Measurements from ENCODE around the gene GSTM3. TPM values are rescaled to one million over a fixed set of nuclear protein-coding genes. Genes with fewer than 3 reads are reported as not detected.
"Not testable (repeated sequence)": the region's sequence is repeated elsewhere in the genome, so short reads cannot be mapped to it uniquely, and the experiment has no call there.

GSTM3 gene
- total and polyA plus RNA-seq, 10 donors: 8.9 to 44.0 (median 20.9) TPM

DNA sequence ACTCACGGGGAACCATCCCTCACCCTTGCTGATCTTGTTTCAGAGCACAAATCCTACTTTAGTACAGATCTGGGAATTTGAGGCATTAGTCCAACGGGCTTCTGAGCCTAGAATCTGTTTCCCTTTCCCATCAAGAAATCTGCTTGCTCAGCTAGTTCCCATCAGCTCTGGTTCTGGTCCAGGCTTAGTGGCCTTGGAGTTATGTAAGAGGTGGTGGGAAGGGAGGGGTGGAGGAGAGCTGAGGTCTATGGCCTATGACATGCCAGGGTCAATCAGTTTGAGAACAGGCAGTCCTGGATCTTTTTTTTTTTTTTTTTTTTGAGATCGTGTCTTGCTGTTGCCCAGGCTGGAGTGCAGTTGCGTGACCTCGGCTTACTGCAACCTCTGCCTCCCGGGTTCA is 49.1 kb downstream of the GSTM3 start:
- TF ChIP-seq, protein P1, sequence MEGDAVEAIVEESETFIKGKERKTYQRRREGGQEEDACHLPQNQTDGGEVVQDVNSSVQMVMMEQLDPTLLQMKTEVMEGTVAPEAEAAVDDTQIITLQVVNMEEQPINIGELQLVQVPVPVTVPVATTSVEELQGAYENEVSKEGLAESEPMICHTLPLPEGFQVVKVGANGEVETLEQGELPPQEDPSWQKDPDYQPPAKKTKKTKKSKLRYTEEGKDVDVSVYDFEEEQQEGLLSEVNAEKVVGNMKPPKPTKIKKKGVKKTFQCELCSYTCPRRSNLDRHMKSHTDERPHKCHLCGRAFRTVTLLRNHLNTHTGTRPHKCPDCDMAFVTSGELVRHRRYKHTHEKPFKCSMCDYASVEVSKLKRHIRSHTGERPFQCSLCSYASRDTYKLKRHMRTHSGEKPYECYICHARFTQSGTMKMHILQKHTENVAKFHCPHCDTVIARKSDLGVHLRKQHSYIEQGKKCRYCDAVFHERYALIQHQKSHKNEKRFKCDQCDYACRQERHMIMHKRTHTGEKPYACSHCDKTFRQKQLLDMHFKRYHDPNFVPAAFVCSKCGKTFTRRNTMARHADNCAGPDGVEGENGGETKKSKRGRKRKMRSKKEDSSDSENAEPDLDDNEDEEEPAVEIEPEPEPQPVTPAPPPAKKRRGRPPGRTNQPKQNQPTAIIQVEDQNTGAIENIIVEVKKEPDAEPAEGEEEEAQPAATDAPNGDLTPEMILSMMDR (IDR thresholded peaks at IDR 0.05 in 8 of 11, conservative IDR thresholded peaks at IDR 0.05 in 3 of 11): no peak
- TF ChIP-seq POLR2AphosphoS5 (IDR thresholded peaks at IDR 0.05): peak in 1 of 3 donors; percentile 78
- peaks cover 0 to 4% (median 0%) of the 10 kb centered on the region in 6 donors for H3K4me1 ChIP-seq
- peak overlapping the region in 3 of 8 donors; percentile 43 to 68 (median 44) for H3K27ac ChIP-seq
- no peaks in the 10 kb centered on the region for H3K27me3 ChIP-seq (replicated peaks in 1 of 7)
- DNase-seq: no peak
- peaks cover 0 to 17% (median 0%) of the 10 kb centered on the region in 6 donors for H3K36me3 ChIP-seq
- WGBS, 5 donors: 70 to 78% methylated on average over 5 to 6 of the region's 6 CpGs; no CpG with 5 or more reads in 3 of the 5 donors
- H3K4me3 ChIP-seq: no peak overlapping the region
- intact Hi-C loops (cut with DNase I; ENCODE audit: low total_unique reads): no loop called here
- no peaks in the 10 kb centered on the region for H3K9me3 ChIP-seq

GRCh38 chr1:109689844-109690405 is 50.9 kb downstream of the GSTM3 start:
- Histone ChIP-seq H3K4me3 (no peak overlapping the region), H3K27me3 (replicated peaks in 1 of 7) (no peaks in the 10 kb centered on the region), H3K36me3 (peaks cover 0 to 10% (median 0%) of the 10 kb centered on the region in 6 donors), H3K4me1 (peaks cover 0 to 4% (median 0%) of the 10 kb centered on the region in 6 donors), H3K27ac (no peak overlapping the region), H3K9me3 (peaks cover 0 to under 1% (median 0%) of the 10 kb centered on the region in 8 donors)
- no peak for TF ChIP-seq POLR2AphosphoS5 (IDR thresholded peaks at IDR 0.05)
- TF ChIP-seq POLR2A (IDR thresholded peaks at IDR 0.05): no peak
- TF ChIP-seq, protein P1 (IDR thresholded peaks at IDR 0.05 in 8 of 11, conservative IDR thresholded peaks at IDR 0.05 in 3 of 11): no peak
- DNase-seq: no peak
- intact Hi-C loops (cut with DNase I; ENCODE audit: low total_unique reads): no loop called here
- 79 to 84% methylated on average over 6 of the region's 6 CpGs; no CpG with 5 or more reads in 3 of the 5 donors for WGBS, 5 donors

GRCh38 chr1:109687641-109688499 is 53.0 kb downstream of the GSTM3 start, which contains the start of gene GSTM1:
Gene GSTM1, plus strand, starts transcription at chr1:109687817. Its CDS starts 57 bp downstream, at chr1:109687874.
- H3K36me3 ChIP-seq: peaks cover 0 to 4% (median 0%) of the 10 kb centered on the region in 6 donors
- H3K4me3 ChIP-seq: peak within 1 kb of the TSS in 4 of 8 donors; percentile 39 to 76 (median 54)
- peak in 1 of 3 donors; percentile 69 for TF ChIP-seq POLR2AphosphoS5 (IDR thresholded peaks at IDR 0.05)
- TF ChIP-seq, protein P1 (IDR thresholded peaks at IDR 0.05 in 8 of 11, conservative IDR thresholded peaks at IDR 0.05 in 3 of 11): peak in 3 of 11 experiments; percentile 42 to 52 (median 50)
- TF ChIP-seq POLR2A (IDR thresholded peaks at IDR 0.05): no peak
- DNase-seq: peak; percentile 93
- H3K27me3 ChIP-seq (replicated peaks in 1 of 7): no peaks in the 10 kb centered on the region
- WGBS, 5 donors: 1% methylated on average over 29 to 46 of the region's 46 CpGs; no CpG with 5 or more reads in 3 of the 5 donors
- peaks cover 0 to 4% (median 0%) of the 10 kb centered on the region in 6 donors for H3K4me1 ChIP-seq
- peaks cover 0 to 7% (median 0%) of the 10 kb centered on the region in 8 donors for H3K9me3 ChIP-seq
- H3K27ac ChIP-seq: peak within 1 kb of the TSS in 4 of 8 donors; percentile 60 to 88 (median 82)
- intact Hi-C loops (cut with DNase I; ENCODE audit: low total_unique reads): no loop called here

- H3K9me3 ChIP-seq; H3K36me3 ChIP-seq; DNase-seq; H3K4me1 ChIP-seq; intact Hi-C loops (cut with DNase I; ENCODE audit: low total_unique reads); H3K27me3 ChIP-seq (replicated peaks in 1 of 7): not testable (repeated sequence)
- WGBS, 5 donors: 17 to 22% (median 18%) methylated on average over 2 to 11 of the region's 11 CpGs; no CpG with 5 or more reads in 2 of the 5 donors
- H3K27ac ChIP-seq: peak overlapping the region in 3 of 8 donors; percentile 77 to 88 (median 86)
- peak overlapping the region in 2 of 8 donors; percentile 65 to 76 for H3K4me3 ChIP-seq
These were observed 53.7 kb downstream of the GSTM3 start for GRCh38 chr1:109687109-109687508.

DNA sequence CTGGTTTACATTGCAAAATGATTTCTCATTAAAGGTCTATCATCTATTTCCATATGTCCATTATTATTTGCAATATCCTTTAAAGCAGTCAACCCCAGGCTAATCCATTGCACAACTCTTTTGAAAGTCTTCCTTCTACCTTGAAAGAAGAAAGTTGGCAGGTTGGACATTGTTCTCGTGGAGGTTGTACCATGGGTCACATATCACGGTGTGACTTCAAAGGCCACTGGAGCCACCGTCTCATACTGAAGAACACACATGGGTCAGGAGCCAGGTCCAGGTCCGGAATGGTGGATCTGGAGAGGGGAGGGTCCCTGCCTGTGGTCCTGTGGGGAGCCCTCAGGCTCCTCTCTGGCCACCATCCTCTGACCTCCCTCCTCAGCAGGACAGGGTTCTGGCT is 54.9 kb downstream of the GSTM3 start:
- intact Hi-C loops (cut with DNase I; ENCODE audit: low total_unique reads); H3K4me1 ChIP-seq; H3K27ac ChIP-seq; H3K9me3 ChIP-seq; DNase-seq; H3K36me3 ChIP-seq; H3K4me3 ChIP-seq; H3K27me3 ChIP-seq (replicated peaks in 1 of 7): not testable (repeated sequence)
- 63 to 81% methylated on average over 4 of the region's 4 CpGs; no CpG with 5 or more reads in 3 of the 5 donors for WGBS, 5 donors

- H3K4me3 ChIP-seq; DNase-seq; H3K27me3 ChIP-seq (replicated peaks in 1 of 7); H3K9me3 ChIP-seq; H3K27ac ChIP-seq; intact Hi-C loops (cut with DNase I; ENCODE audit: low total_unique reads); H3K4me1 ChIP-seq; H3K36me3 ChIP-seq: not testable (repeated sequence)
- WGBS, 5 donors: 67 to 78% methylated on average over 1 of the region's 1 CpG; no CpG with 5 or more reads in 3 of the 5 donors
These were observed 55.4 kb downstream of the GSTM3 start for GRCh38 chr1:109685399-109685798.

DNA sequence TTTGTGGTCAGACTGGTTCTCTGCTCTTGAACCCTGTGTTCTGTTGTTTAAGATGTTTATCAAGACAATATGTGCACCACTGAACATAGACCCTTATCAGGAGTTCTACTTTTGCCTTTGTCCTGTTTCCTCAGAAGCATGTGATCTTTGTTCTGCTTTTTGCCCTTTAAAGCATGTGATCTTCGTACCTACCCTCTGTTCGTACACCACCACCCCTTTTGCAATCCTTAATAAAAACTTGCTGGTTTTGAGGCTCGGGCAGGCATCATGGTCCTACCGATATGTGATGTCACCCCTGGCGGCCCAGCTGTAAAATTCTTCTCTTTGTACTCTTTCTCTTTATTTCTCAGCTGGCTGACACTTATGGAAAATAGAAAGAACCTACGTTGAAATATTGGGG is 56.1 kb downstream of the GSTM3 start:
- H3K4me3 ChIP-seq; H3K27me3 ChIP-seq (replicated peaks in 1 of 7); H3K27ac ChIP-seq; H3K36me3 ChIP-seq; H3K4me1 ChIP-seq; DNase-seq; intact Hi-C loops (cut with DNase I; ENCODE audit: low total_unique reads); H3K9me3 ChIP-seq: not testable (repeated sequence)
- 61 to 84% methylated on average over 6 of the region's 6 CpGs; no CpG with 5 or more reads in 3 of the 5 donors for WGBS, 5 donors
